ENCODE measurements around the gene CAPN11.
"Not testable (repeated sequence)": the region's sequence is repeated elsewhere in the genome, so short reads cannot be mapped to it uniquely, and the experiment has no call there.

The CAPN11 gene

DNA sequence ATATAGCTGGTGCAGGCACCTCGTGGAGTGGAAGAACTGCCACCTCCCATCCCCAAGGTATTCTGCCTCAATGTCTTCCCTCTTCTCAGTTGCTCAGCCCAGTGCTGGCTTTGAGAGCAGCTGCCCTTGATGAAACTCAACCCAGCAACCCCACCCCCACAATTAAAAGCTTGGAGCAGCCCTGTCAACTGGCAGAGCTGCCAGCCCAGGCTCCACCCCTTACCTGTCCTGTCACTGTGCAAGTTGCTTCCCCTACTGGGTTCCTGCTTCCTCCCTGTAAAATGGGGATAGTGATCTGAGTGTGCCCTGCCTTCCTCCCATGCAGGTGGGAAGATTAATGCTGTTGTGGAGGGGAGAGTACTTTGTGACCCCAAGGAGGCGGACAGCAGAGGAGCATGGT is 26.7 kb upstream of the CAPN11 start:
- DNase-seq (ENCODE audit: low read depth), result no peak

DNA sequence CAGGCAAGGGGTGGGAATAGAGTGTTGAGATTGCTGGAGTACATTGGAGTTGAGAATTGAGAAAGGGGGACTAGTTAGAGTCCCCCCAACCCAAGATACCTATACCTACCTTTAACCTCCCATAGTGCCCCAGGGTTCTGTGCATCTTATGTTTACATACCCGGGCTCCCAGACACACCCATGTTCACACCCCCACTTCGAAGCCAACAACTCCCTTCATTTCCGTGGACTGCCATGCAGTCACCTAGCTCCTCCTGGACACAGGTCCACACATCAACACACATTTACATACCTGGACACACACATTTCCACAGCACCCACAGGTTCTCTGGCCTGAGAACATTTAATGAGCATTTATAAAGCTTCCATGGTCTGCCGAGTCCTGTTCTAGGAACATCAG is 26.1 kb upstream of the CAPN11 start:
- no peak for DNase-seq (ENCODE audit: low read depth)

DNA sequence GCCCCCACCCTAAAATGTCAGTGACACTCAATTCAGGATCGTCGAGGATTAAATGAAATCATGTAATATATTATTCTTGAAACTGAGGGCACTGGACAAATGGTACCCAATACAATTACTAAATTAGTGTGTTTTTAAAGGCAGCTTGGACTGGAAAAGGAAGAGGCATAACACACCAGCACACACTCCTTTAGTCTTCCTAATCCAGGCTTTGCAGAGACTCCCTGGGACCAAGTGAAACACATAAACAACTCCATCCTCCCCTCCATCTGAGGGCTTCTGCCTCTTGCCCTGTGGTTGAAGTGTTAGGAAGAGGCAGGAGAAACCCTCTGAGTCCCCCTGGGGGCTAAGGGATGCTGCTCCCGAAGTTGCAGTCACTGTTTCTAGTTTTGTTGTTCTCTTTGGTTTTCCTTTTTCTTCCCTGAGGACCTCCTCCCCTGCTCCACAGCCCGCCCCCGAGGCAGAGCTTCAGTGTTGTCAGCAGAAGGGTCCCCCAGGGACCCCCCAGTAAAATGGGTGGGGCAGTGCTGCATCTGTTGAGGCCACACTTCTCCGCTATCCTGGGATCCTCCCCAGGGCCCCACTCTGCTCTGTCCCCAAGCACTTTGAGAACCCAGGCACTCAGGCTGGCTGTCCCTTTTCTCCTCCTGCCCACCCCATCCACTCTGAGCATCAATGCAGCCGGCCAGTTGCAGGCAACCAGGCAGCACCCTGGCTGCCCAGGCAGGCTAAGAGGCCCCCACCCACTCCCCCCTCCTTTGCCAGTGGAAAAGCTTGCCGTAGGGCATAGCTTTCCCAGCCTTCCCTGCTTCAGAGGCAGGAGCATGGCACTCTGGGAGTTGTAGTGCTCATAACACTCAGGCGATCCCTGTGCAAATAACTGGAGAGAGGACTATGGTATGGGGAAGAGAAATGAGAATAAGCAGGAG is 25.4 kb upstream of the CAPN11 start:
- DNase-seq (ENCODE audit: low read depth), result peak; percentile 74

DNA sequence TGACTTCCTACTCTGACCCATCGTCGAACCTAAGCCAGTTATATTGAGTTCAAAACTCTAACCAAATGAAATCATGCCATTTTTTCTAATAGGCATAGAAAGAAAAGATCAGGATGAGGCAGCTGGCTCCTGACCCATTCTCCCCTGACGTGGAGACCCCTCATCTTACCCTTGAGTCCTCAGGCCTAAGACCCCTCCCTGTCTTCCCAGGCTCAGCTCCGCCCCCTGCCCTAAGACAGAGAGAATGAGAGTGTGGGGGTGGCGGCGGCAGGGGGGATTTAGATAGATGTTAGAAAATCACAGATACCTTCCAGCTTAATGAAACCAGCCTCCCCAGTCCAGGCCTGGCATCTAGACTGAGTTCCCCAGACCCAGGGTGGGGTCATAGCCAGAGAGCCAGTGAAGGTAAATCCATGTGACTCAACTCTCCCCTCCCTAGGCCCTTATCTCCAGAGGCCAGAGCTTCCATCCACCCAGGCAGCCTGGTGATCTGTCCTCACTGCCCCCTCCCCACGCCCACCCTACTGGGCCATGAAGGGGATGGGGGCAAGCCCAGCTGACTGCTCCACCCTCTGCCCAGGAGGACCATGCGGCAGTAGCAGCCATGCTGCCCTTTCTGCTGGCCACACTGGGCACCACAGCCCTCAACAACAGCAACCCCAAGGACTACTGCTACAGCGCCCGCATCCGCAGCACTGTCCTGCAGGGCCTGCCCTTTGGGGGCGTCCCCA is 24.5 kb upstream of the CAPN11 start:
- DNase-seq (ENCODE audit: low read depth), result no peak

DNA sequence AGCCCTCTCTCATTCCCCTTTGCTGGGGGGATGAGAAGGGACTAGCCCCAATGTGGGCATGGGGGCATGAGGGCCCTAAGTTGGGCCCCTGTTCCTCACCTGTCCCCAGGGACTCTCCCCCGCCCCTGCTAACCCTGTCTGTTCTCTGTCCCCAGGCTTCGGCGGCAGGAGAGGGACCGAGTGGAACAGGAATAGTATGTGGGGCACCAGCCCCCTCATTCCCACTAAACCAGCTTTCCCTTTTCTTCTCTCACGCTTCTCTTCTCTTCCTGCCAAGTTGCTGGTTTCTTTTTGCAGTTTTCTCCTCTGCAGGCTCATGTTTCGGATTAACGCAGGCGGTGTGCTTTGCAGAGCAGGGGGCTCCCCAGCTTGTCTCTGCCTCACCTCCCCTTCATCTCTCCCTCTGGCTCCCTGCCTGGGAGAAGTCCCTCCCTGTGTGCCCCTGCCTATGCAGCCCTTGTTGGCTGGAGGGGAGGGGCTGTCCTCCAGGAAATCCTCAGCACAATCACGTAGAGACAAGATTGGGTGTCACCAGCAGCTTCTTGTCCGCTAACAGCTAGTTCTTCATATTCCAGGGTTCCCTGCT is 23.4 kb upstream of the CAPN11 start:
- no peak for DNase-seq (ENCODE audit: low read depth)

DNA sequence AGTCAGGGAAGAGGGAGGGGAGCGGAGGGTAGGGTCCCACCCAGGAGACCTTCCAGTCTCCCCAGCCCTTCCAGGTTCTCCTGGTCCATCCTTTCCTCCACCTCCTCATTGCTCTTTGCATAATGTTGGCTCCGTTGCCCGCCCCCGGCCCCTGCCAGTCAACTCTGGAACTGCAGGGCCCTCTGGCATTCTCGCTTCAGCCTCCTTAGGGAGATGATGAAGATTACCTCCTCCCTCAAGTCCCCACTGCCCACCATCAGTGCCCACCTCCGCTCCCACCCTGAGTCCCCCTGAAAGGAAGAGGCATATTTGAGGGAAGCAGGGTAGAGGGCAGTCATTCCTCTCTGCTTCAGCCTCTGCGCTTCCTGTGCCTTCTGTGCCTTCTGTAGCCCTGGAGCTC is 22.7 kb upstream of the CAPN11 start:
- no peak for DNase-seq (ENCODE audit: low read depth)

DNA sequence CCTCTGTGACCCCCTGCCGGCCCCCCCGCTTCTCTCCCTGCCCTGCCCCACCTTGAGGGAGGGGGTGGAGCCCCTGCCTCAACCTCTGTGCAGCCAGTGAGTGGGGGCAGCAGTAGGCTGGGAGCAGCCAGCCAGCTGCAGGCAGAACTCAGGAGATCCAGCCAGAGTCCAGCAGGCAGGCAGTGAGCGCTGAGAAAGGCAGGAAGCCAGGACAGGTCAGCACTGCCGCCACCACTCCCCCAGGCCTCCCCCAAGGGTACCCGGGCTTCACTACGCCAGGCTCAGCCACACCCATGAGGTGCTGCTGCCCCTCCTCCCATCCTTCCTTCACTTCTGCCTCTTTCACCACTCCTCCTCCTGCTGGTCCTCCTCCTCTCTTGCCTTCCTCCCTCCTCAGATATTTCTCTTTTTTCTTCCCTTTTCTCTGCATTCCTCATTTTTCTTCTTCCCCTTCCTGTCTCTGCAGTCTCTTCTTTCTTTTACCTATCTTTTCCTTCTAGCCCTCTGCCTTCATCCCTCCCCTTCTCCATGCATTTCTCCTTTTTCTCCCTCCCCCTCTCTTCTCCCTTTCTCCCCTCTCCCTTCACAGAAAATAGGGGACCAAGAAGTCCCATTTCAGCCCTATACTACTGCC is 19.8 kb upstream of the CAPN11 start:
- DNase-seq (ENCODE audit: low read depth), result no peak

DNA sequence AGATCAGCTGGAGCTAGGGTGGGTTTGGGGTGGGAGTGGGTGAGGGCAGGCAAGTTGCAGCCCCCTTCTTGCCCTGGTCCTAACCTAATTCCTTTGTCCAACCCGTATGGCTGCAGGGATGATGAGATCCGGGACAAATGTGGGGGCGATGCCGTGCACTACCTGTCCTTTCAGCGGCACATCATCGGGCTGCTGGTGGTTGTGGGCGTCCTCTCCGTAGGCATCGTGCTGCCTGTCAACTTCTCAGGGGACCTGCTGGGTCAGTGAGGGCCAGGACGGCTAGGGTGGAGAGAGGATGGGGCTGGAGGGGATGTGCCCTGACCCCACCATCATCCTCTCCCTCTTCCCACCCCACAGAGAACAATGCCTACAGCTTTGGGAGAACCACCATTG is 19.3 kb upstream of the CAPN11 start:
- DNase-seq (ENCODE audit: low read depth), result no peak

DNA sequence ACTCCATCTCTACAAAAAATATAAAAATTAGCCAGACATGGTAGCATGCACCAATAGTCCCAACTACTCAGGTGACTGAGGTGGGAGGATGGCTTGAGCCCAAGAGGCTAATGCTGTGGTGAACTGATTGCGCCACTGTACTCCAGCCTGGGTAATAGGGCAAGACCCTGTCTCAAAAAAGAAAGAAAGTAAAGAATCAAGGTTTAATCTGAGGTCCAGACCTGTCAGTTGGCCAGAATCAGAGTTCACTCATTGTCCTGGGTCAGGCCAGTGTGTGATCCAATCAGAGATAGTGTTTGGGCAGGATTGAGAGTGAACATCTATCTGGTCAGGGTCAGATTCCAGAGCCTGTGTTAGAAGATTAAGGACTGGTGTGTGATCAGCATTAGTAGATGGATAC is 15.8 kb upstream of the CAPN11 start:
- no peak for DNase-seq (ENCODE audit: low read depth)

DNA sequence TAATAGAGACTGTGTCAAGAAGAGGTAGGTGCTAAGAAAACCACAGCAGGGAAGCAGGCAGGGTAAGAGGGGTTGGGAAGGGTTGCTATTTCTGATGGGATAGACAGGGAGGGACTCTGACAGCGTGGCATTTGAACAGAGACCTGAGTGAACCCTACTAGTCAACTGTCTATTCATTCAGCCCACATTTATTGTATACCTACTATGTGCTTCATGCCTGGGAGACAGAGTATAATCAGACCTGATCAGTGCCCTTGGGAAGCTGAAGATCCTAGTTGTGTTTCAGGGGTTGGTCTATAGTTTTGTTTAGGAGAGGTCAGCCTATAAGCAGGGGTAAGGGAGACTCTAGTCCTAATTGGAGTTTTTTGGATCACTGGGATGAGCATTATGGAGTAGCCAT is 14.9 kb upstream of the CAPN11 start:
- DNase-seq (ENCODE audit: low read depth), result no peak

DNA sequence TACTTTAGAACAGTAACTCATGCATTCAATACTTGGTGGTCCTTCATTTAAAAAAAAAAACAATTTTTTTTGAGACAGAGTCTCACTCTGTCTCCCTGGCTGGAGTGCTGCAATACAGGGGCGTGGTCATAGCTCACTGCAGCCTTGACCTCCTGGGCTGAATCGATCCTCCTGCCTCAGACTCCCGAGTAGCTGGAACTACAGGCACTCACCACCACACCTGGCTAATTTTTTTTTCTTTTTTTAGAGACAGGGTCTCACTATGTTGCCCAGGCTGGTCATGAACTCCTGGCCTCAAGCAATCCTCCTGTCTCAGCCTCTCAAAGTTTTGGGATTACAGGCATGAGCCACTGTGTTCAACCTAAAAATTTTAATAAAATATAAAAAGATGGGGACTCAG is 14.1 kb upstream of the CAPN11 start:
- DNase-seq (ENCODE audit: low read depth), result not testable (repeated sequence)

DNA sequence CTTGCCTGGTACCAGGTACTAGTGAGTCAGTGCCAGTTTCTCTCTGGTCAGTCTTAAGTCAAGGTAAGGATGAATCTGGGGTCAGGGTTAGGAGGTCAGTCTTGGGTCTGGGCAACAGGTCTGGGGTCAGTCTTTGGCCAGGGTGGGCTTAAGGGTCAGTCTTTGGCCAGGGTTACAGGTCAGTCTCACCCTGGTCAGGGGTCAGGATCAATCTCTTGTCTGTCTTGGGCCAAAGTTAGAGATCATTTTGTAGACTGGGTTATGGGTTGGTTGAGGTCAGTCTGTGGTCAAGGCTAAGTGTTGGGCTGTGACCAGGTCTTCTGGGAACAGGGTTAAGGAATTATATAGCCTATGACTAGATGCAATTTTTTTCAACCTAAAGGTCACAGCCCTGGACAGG is 12.8 kb upstream of the CAPN11 start:
- DNase-seq (ENCODE audit: low read depth), result no peak

DNA sequence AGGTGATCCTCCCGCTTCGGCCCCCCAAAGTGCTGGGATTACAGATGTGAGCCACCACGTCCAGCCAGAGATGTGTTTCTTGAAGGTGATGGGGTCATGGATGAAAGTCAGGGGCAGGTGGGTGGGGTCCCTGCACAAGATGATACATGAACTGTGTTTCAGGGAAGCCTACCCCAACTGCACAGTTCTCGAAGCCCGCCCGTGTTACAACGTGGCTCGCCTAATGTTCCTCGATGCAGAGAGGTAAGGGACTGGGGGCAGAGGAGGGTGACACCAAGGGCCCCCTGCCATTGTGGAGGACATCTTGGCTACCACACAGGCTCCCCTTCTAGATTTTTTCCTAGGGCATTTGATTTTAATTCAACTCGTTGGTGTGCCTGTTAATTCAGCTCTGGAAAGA is 11.9 kb upstream of the CAPN11 start:
- DNase-seq (ENCODE audit: low read depth), result no peak

DNA sequence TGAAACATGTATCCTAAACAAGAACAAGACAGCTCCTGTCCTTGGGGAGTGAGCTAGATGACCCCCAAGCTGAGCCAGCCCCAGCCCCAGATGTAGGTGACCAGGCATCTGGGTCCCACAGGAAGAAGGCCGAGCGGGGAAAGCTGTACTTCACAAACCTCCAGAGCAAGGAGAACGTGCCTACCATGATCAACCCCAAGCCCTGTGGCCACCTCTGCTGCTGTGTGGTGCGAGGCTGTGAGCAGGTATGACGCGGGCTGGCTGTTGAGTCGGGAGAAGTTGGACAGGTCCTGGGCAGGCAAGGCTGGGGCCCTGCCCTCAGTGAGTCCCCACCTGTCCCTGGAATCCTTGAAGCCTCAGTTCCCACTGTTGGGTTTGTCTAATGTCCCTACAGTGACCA is 11.4 kb upstream of the CAPN11 start:
- no peak for DNase-seq (ENCODE audit: low read depth)

DNA sequence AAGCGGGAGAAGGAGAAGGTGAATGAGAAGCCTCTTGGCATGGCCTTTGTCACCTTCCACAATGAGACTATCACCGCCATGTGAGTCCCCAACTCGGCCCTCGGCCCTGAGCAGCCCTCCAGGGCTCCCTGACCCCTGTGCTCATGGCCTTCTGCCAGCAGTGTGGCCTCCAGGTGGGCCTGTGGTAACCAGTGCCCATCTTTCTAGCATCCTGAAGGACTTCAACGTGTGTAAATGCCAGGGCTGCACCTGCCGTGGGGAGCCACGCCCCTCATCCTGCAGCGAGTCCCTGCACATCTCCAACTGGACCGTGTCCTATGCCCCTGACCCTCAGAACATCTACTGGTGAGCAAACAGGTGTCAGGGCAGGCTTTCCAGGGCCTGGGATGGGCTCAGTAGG is 10.3 kb upstream of the CAPN11 start:
- no peak for DNase-seq (ENCODE audit: low read depth)

DNA sequence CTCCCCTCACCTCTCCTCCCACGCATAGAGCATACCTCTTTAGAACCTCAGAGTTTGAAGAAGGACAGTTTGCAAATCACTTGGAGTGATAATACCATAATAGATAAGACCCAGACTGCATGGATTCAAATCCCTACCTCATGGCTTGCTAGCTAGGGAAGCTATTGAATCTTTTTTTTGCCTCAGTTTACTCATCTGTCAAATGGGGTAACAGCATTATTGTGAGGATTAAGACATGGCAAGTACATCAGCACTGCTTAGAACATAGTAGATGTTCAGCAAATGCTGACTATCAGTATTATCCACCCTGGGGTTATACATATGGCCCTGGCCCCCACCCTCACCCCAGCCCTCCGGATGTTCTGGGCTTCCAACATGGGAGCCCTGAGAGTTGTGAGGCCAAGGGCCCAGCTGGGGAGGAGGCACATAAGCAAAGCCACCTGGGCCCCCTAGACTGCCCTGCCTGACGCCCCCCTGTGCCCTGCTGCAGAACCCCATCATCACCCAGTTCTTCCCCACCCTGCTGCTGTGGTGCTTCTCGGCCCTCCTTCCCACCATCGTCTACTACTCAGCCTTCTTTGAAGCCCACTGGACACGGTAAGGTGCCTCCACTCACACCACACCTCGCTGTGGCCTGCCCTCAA is 9.1 kb upstream of the CAPN11 start:
- no peak for DNase-seq (ENCODE audit: low read depth)

DNA sequence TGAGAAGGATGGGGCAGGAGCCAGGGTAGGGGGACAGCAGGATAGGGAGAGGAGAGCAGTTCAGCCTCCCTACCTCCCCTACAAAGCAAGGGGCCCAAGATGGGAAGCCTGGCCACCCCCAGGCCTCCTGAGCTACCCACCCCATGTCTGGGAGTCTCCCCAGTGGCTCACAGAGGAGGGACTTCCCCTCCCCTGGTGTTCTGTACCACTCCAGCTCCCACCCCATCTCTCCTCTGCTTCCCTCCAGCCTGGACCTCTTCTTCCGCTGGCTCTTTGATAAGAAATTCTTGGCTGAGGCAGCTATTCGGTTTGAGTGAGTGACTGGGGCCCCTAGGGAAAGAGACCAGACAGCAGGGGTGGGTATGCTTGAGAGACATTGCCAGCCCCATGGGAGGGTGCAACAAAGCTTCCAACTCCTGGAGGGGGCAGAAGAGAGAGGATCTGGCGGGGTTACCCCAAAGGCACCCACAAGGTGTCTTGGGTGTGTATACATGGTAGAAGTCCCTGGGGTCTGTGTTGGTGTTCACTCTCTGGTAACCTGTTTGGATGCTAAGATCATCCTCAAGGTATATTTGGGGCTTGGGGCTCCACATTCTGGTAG is 8.2 kb upstream of the CAPN11 start:
- no peak for DNase-seq (ENCODE audit: low read depth)

DNA sequence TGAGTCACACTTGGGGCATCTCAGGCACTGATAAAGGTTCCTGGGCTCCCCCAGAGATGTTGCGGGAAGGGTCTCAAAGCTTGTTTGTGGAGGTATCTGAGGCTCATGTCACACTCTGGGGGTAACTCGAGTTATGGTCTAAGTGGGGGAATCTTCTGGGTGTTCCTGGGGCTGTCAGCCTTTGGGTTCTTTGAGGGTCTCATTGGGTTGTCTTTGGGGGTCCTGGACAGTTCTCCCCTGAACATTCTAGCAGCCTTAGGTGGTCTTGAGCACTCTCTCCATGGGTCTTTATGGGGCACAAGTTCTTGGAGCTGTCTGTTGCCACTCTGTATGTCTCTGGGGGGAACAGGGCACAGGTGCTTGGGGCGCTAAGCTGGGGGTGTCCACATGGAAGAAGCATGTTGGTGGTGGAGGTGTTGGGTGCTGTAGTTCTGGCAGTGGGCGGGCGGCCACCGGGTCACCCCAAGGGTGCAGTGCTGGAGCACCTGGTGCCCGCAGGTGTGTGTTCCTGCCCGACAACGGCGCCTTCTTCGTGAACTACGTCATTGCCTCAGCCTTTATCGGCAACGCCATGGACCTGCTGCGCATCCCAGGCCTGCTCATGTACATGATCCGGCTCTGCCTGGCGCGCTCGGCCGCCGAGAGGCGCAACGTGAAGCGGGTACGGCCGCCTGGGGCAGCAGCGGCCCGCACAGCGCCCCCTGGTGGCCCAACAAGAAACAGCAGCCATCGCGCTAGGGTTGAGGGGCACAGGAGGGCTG is 7.1 kb upstream of the CAPN11 start:
- peak; percentile 66 for DNase-seq (ENCODE audit: low read depth)

DNA sequence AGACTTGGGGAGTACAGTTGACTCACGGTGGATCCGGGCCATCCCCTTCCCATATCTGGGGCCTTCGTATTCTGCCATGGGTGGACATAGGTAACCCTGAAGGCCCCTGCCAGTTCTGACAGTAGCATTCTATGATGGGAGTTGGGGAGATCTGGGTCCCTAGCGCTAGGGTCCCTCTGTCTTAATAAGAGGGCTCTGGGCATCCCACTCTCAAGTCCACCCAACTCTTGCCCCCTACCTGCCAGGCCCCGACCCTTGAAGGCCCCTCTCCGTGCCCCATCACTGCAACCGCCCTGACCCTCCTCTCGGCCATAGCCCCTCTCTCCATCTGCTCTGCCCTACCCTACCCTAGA is 6.5 kb upstream of the CAPN11 start:
- DNase-seq (ENCODE audit: low read depth), result no peak

DNA sequence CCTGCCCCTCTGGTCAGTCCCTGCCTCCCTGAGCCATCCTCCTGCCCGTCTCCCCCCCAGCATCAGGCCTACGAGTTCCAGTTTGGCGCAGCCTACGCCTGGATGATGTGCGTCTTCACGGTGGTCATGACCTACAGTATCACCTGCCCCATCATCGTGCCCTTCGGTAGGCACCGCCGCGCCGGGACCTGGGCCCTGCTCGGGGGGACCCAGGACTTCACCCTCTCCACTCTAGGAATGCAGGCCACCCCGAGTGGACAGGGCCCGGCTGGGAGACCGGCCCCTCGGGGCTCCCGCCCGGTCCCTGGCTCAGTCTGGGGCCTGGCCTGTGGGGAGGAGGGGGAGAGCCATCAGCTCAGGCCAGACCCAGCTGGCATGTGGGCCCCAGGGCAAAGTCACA is 6.1 kb upstream of the CAPN11 start:
- DNase-seq (ENCODE audit: low read depth), result no peak

DNA sequence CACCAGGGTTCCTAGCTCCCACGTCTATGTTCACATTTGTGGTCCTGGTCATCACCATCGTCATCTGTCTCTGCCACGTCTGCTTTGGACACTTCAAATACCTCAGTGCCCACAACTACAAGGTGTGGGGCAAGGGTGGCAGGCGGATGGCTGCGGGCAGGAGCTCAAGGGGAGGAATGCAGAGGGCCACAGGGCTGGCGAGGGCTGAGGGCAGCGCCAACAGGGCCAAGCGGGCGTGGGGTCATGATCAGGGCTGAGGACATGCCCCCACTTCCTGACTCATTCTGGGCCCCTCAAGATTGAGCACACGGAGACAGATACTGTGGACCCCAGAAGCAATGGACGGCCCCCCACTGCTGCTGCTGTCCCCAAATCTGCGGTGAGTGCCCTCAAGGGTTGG is 4.6 kb upstream of the CAPN11 start:
- DNase-seq (ENCODE audit: low read depth), result no peak

All from EH (cell line).